ENCODE data around the gene CDC14A.
A peak's percentile ranks its signal among the peaks of the same experiment; 100 is the strongest.
"Not testable (repeated sequence)": the region's sequence is repeated elsewhere in the genome, so short reads cannot be mapped to it uniquely, and the experiment has no call there.

Gene CDC14A

GRCh38 chr1:100364697-100365096, 12.4 kb downstream of the CDC14A start:
- DNase-seq = no peak

- DNase-seq = no peak
Observed at GRCh38 chr1:100366209-100366525, 13.9 kb downstream of the CDC14A start.

GRCh38 chr1:100369339-100369738, 17.0 kb downstream of the CDC14A start:
- DNase-seq = not testable (repeated sequence)

GRCh38 chr1:100373953-100374352, 21.6 kb downstream of the CDC14A start:
- DNase-seq = not testable (repeated sequence)

GRCh38 chr1:100376890-100377289, 24.6 kb downstream of the CDC14A start:
- not testable (repeated sequence) for DNase-seq

GRCh38 chr1:100377590-100378361, 25.5 kb downstream of the CDC14A start:
- DNase-seq = no peak

GRCh38 chr1:100378956-100379355, 26.6 kb downstream of the CDC14A start:
- no peak for DNase-seq

GRCh38 chr1:100380635-100381034, 28.3 kb downstream of the CDC14A start:
- DNase-seq = no peak

GRCh38 chr1:100382657-100383056, 30.4 kb downstream of the CDC14A start:
- DNase-seq = no peak

- DNase-seq = no peak
Observed at GRCh38 chr1:100383743-100384405, 31.6 kb downstream of the CDC14A start.

GRCh38 chr1:100387209-100387608, 34.9 kb downstream of the CDC14A start:
- DNase-seq = no peak

GRCh38 chr1:100387657-100388350, 35.5 kb downstream of the CDC14A start:
- DNase-seq = no peak

GRCh38 chr1:100390531-100390930, 38.2 kb downstream of the CDC14A start:
- DNase-seq = no peak

- peak; percentile 42 for DNase-seq
Observed at GRCh38 chr1:100391675-100392074, 39.4 kb downstream of the CDC14A start.

- no peak for DNase-seq
Observed at GRCh38 chr1:100392756-100393155, 40.5 kb downstream of the CDC14A start.

- no peak for DNase-seq
Observed at GRCh38 chr1:100394285-100394684, 42.0 kb downstream of the CDC14A start.

- DNase-seq = no peak
Observed at GRCh38 chr1:100395913-100396312, 43.6 kb downstream of the CDC14A start.

GRCh38 chr1:100396651-100397050, 44.3 kb downstream of the CDC14A start:
- no peak for DNase-seq

GRCh38 chr1:100397681-100398080, 45.4 kb downstream of the CDC14A start:
- DNase-seq = no peak

- DNase-seq = no peak
Observed at GRCh38 chr1:100398648-100399047, 46.3 kb downstream of the CDC14A start.

GRCh38 chr1:100400404-100400803, 48.1 kb downstream of the CDC14A start:
- DNase-seq = peak; percentile 54

GRCh38 chr1:100404821-100405220, 52.5 kb downstream of the CDC14A start:
- no peak for DNase-seq

- not testable (repeated sequence) for DNase-seq
Observed at GRCh38 chr1:100405902-100406301, 53.6 kb downstream of the CDC14A start.

GRCh38 chr1:100407390-100407789, 55.1 kb downstream of the CDC14A start:
- not testable (repeated sequence) for DNase-seq

Measured in activated T-cell treated with anti-CD3 and anti-CD28 coated beads, Interleukin-2, amount 50 U/mL, for 1 hour (primary cell).